Aorta (tissue), 5 donors: ENCODE data around the gene CREB5. TPM values are rescaled to one million over a fixed set of nuclear protein-coding genes. Genes with fewer than 3 reads are reported as not detected.
A peak's percentile ranks its signal among the peaks of the same experiment; 100 is the strongest.

Source experiments
- ATAC-seq: fragments of 200-7000 bp; cut with Tn5 transposase; one replicate; pipeline ENCODE4 v1.9.1; 2022; ENCODE audit warnings: moderate library complexity; ENCODE audit not compliant: low FRiP score
- DNase-seq, 2 donors: peaks; one replicate each; pipeline ENCODE4 v3.0.0-alpha.2; 2020
- H3K27ac ChIP-seq, 2 donors: one replicate each; pipeline ENCODE4 v1.5.1; 2013; ENCODE audit warnings: low read length in 2 of 2, mild to moderate bottlenecking in 2 of 2, moderate library complexity in 2 of 2, control low read depth in 1 of 2, inconsistent platforms in 1 of 2, low read depth in 1 of 2
- H3K27me3 ChIP-seq, 2 donors: one replicate each; pipeline ENCODE4 v1.6.1; 2013; ENCODE audit warnings: control low read depth in 1 of 2, low read length in 1 of 2, mild to moderate bottlenecking in 1 of 2, moderate library complexity in 1 of 2; ENCODE audit not compliant: insufficient read depth in 2 of 2, control insufficient read depth in 1 of 2
- H3K36me3 ChIP-seq, 2 donors: one replicate each; pipeline ENCODE4 v1.6.1; 2013; ENCODE audit warnings: control low read depth in 1 of 2, low read length in 1 of 2, mild to moderate bottlenecking in 1 of 2; ENCODE audit not compliant: insufficient read depth in 2 of 2, control insufficient read depth in 1 of 2
- H3K4me1 ChIP-seq, 2 donors: one replicate each; pipeline ENCODE4 v1.6.1; 2013; ENCODE audit warnings: low read length in 2 of 2, control low read depth in 1 of 2, mild to moderate bottlenecking in 1 of 2, moderate library complexity in 1 of 2; ENCODE audit not compliant: insufficient read depth in 2 of 2, control insufficient read depth in 1 of 2
- H3K4me3 ChIP-seq, 2 donors: one replicate each; pipeline ENCODE4 v1.5.1; 2013; ENCODE audit warnings: low read length in 2 of 2, control low read depth in 1 of 2, mild to moderate bottlenecking in 1 of 2
- H3K9me3 ChIP-seq: one replicate; pipeline ENCODE4 v1.6.1; 2013; ENCODE audit warnings: mild to moderate bottlenecking, low read length; ENCODE audit not compliant: control insufficient read depth
- WGBS, 2 donors: extraction: QIAGEN DNeasy Blood & Tissue Kit; methylation state at CpG; one replicate each; pipeline ENCODE4 v1.1.7; 2013; 5-methylcytosine and 5-hydroxymethylcytosine counted together
- intact Hi-C, 2 donors: fragments of 100-400 bp; cut with DNase I; formaldehyde crosslinking; loops; one replicate each; pipeline versions ENCODE4 v1.14.2 to v1.15.0; 2022
- polyA plus RNA-seq, 2 donors: library from polyadenylated mRNA; stranded (reverse); fragments of 200-250 nt; gene quantifications; one replicate each; pipeline ENCODE4 v1.2.3, GENCODE V29; 2013
- total RNA-seq, 2 donors: library from RNA; stranded (reverse); fragmentation: NEBNext Ultra II Directional; extraction: Animal tissue kit (Norgen Biotek cat#: 25700); gene quantifications; one replicate each; pipeline ENCODE4 v1.2.1, GENCODE V29; 2021
- donor health status: healthy with polysubstance abuse.
- donor health status: Bipolar disorder and iron deficiency.
- donor health status: DM: no; HTN: no; CAD: no.
- donor health status: DM: no; HTN: no; CAD: no.
- donor health status: DM: yes; HTN: yes; CAD: no.

Gene CREB5
- total and polyA plus RNA-seq, 4 donors: 2.6 to 57.1 (median 17.9) TPM

DNA sequence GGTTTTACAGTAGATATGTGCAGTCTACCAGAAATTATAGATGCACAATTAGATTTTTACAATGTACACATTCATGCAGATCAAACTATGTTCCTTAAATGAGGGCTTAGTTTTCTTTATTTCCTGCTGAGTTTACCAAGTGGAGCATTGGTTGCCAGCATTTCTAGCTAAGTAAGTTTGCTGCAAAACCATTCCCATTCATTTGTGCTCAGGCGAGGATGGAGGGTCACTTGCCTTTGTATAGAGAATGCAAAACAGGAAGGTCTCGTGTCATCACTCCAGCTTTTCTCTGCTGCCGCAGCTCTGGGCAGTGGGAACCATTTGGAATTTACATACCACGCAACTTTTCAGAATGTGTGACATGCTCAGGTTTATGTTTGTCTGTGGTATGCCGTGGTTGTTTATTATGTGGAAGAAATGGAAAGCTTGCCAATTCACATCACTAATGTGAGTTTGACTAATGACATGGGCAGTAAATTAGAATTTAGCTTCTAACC, 347.2 kb downstream of the CREB5 start:
- Histone ChIP-seq H3K4me1 (peaks cover under 1 to 3% of the 10 kb centered on the region in 2 donors), H3K4me3 (no peak overlapping the region), H3K27ac (no peak overlapping the region), H3K9me3 (no peaks in the 10 kb centered on the region), H3K27me3 (no peaks in the 10 kb centered on the region), H3K36me3 (no peaks in the 10 kb centered on the region)
- 93 to 96% methylated on average over 5 of the region's 5 CpGs for WGBS, 2 donors
- intact Hi-C loops: no loop called here
- ATAC-seq (no peak), DNase-seq (no peak)

DNA sequence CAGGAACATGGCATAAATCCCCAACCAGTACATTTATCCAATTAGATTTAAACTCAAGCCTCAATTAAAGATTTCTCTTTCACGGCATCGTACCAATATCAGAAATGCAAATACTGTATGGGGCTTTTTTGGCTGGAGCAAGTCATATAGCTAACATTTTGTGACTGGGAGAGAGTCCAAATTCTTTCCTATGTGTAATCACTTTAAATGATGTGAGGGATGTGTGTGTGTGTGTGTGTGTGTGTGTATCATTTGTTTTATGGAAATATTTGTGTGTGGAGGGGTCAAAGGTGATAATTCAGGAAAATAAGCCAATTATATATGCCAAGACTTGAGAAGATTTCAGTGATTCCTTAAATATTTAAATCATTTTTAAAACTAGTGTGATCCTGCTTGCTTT, 349.2 kb downstream of the CREB5 start:
- ATAC-seq (no peak), DNase-seq (no peak)
- peaks cover 0 to 3% of the 10 kb centered on the region in 2 donors for H3K4me1 ChIP-seq
- no peaks in the 10 kb centered on the region for H3K27me3 ChIP-seq
- intact Hi-C loops: no loop called here
- H3K27ac ChIP-seq: no peak overlapping the region
- 86 to 89% methylated on average over 2 of the region's 2 CpGs for WGBS, 2 donors
- H3K9me3 ChIP-seq: no peaks in the 10 kb centered on the region
- no peak overlapping the region for H3K4me3 ChIP-seq
- no peaks in the 10 kb centered on the region for H3K36me3 ChIP-seq

DNA sequence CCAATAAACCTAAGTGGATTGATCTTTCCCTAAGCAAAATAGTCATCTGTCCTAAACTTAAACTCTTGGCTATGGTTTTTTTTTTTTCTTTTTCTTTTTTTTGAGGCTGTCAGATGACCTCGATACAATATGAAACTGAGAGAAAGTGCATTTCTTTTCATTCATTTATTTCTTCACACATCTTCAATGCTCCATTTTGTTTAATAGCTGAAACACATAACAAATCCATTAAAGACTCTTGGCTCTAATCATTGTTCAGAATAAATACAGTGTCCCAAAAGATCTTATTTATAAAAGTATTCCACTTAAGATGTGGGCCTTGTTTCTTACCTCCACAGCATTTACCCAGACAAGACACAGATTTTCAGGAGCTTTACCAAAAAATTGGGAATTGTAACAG, 350.3 kb downstream of the CREB5 start:
- intact Hi-C loops: no loop called here
- WGBS, 2 donors: 80 to 89% methylated on average over 1 of the region's 1 CpG
- Histone ChIP-seq H3K4me1 (peaks cover 0 to 3% of the 10 kb centered on the region in 2 donors), H3K9me3 (no peaks in the 10 kb centered on the region), H3K4me3 (no peak overlapping the region), H3K27ac (no peak overlapping the region), H3K36me3 (no peaks in the 10 kb centered on the region), H3K27me3 (no peaks in the 10 kb centered on the region)
- ATAC-seq (no peak), DNase-seq (no peak)

- DNase-seq (no peak), ATAC-seq (no peak)
- intact Hi-C loops: no loop called here
- no peak overlapping the region for H3K4me3 ChIP-seq
- no peaks in the 10 kb centered on the region for H3K4me1 ChIP-seq
- WGBS, 2 donors: 56 to 65% methylated on average over 4 of the region's 4 CpGs
- H3K36me3 ChIP-seq: no peaks in the 10 kb centered on the region
- no peaks in the 10 kb centered on the region for H3K27me3 ChIP-seq
- H3K9me3 ChIP-seq: no peaks in the 10 kb centered on the region
- no peak overlapping the region for H3K27ac ChIP-seq
Observed at GRCh38 chr7:28766359-28766758, 354.0 kb downstream of the CREB5 start.

- H3K4me3 ChIP-seq: no peak overlapping the region
- ATAC-seq (peak; percentile 60), DNase-seq (no peak)
- intact Hi-C loops: no loop called here
- 92 to 97% methylated on average over 3 of the region's 3 CpGs for WGBS, 2 donors
- H3K9me3 ChIP-seq: no peaks in the 10 kb centered on the region
- no peaks in the 10 kb centered on the region for H3K4me1 ChIP-seq
- H3K27ac ChIP-seq: no peak overlapping the region
- H3K36me3 ChIP-seq: no peaks in the 10 kb centered on the region
- no peaks in the 10 kb centered on the region for H3K27me3 ChIP-seq
Observed at GRCh38 chr7:28767356-28767755, 355.0 kb downstream of the CREB5 start.

DNA sequence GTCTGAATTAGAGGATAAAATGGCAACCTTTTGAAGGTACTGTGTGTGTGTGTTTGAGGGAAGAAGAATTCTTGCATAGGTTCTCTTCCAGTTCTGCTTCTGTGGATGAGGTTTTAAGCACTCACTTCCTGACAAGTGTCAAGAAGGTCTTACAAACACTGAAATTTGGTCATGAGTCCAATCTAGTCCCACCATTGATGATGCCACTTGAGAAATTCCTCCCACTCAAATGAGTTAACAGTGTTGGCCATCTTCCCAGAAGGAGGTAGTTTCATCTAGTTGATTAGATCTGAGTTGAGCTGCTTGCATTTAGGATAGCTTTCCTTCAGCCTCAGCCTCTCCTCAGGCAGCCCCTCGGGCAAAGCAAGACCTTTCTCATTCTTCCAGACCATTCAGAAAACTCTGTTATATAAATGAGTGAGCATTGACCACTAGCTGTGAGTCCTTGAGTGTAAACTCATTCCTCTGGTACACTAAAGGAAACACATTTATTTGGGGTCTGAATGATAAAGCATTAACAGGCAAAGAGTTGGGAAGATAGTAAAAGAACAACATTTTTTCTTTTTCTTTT, 356.3 kb downstream of the CREB5 start:
- no peaks in the 10 kb centered on the region for H3K27me3 ChIP-seq
- no peak for ATAC-seq
- H3K27ac ChIP-seq: no peak overlapping the region
- no peaks in the 10 kb centered on the region for H3K4me1 ChIP-seq
- H3K36me3 ChIP-seq: no peaks in the 10 kb centered on the region
- no peak overlapping the region for H3K4me3 ChIP-seq
- DNase-seq: no peak
- intact Hi-C loops: no loop called here
- 83 to 98% methylated on average over 1 of the region's 1 CpG for WGBS, 2 donors
- H3K9me3 ChIP-seq: no peaks in the 10 kb centered on the region

DNA sequence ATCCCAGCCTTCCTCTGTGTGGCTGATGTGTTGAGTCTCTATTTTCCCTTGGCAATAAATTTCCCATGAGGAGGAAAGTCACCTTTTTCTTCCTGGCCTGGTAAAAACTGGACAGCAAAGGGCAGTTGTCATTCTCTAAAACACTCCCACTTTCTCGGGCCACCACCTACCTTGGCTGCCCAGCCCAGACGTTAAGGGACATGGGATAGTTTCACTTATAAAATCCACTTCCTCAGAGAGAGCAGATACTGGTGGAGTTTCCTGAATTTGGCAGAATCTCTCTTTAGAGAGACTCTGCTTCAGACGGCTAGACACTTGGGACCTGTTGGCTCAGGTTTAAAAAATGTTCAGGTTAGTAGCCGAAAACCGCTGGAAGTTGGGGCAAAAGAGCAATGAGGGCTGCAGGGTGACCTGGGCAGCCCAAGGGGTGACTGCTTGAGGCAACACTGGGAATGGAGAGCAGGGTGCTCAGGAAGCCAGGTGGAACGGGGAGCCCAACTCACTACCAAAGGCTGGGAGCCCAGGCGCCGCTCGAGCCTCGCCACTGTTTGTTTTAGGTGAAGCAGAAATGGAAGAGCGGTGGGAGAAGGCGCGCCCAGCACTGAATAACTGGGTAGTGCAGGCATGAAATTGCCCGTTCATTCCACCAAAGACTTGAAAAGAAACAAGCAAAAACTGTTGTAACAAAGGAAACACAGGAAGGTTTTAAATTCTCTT, 359.7 kb downstream of the CREB5 start:
- 87 to 89% methylated on average over 14 of the region's 14 CpGs for WGBS, 2 donors
- H3K4me1 ChIP-seq: peaks cover 0 to 4% of the 10 kb centered on the region in 2 donors
- H3K36me3 ChIP-seq: no peaks in the 10 kb centered on the region
- no peaks in the 10 kb centered on the region for H3K9me3 ChIP-seq
- DNase-seq (no peak), ATAC-seq (no peak)
- no peak overlapping the region for H3K27ac ChIP-seq
- intact Hi-C loops: no loop called here
- H3K4me3 ChIP-seq: no peak overlapping the region
- H3K27me3 ChIP-seq: no peaks in the 10 kb centered on the region

GRCh38 chr7:28773423-28774145, 361.3 kb downstream of the CREB5 start:
- H3K36me3 ChIP-seq: no peaks in the 10 kb centered on the region
- peaks cover 0 to 4% of the 10 kb centered on the region in 2 donors for H3K4me1 ChIP-seq
- 69 to 70% methylated on average over 6 of the region's 6 CpGs for WGBS, 2 donors
- intact Hi-C loops: no loop called here
- no peak for ATAC-seq
- DNase-seq: no peak
- H3K27me3 ChIP-seq: no peaks in the 10 kb centered on the region
- no peak overlapping the region for H3K27ac ChIP-seq
- H3K4me3 ChIP-seq: no peak overlapping the region
- no peaks in the 10 kb centered on the region for H3K9me3 ChIP-seq
